Small intestine (tissue), 7 donors: ENCODE measurements around the gene ZC4H2. TPM values are rescaled to one million over a fixed set of nuclear protein-coding genes. Genes with fewer than 3 reads are reported as not detected.

Source experiments
- DNase-seq, 2 donors: peaks; one replicate each; pipeline versions ENCODE4 v3.0.0 to v3.0.0-alpha.2; 2013
- FAIRE-seq: peaks from 2 replicates; lab custom pipeline; 2012; peaks lifted over from hg19 to GRCh38; lab: Jason Lieb, UNC
- H3K27ac ChIP-seq, 3 donors: one replicate each; pipeline ENCODE4 v1.5.1; 2013; ENCODE audit warnings: low read length in 2 of 3, mild to moderate bottlenecking in 2 of 3, control low read depth in 1 of 3, inconsistent platforms in 1 of 3, low read depth in 1 of 3, moderate library complexity in 1 of 3
- H3K27me3 ChIP-seq, 3 donors: one replicate each; pipeline ENCODE4 v1.6.1; 2013; ENCODE audit warnings: low read length in 3 of 3, inconsistent platforms in 1 of 3; ENCODE audit not compliant: control insufficient read depth in 3 of 3, insufficient read depth in 3 of 3
- H3K36me3 ChIP-seq, 3 donors: one replicate each; pipeline ENCODE4 v1.6.1; 2013; ENCODE audit warnings: low read length in 3 of 3, inconsistent platforms in 1 of 3, low read depth in 1 of 3, mild to moderate bottlenecking in 1 of 3, moderate library complexity in 1 of 3; ENCODE audit not compliant: control insufficient read depth in 3 of 3, insufficient read depth in 2 of 3
- H3K4me1 ChIP-seq, 3 donors: one replicate each; pipeline ENCODE4 v1.6.1; 2013; ENCODE audit warnings: low read length in 2 of 3, inconsistent platforms in 1 of 3, low read depth in 1 of 3, mild to moderate bottlenecking in 1 of 3, moderate library complexity in 1 of 3; ENCODE audit not compliant: control insufficient read depth in 3 of 3, insufficient read depth in 2 of 3
- H3K4me3 ChIP-seq, 3 donors: one replicate each; pipeline ENCODE4 v1.5.1; 2013; ENCODE audit warnings: low read length in 3 of 3, control low read depth in 1 of 3, inconsistent platforms in 1 of 3, low read depth in 1 of 3, mild to moderate bottlenecking in 1 of 3, moderate library complexity in 1 of 3
- H3K9me3 ChIP-seq, 2 donors: one replicate each; pipeline ENCODE4 v1.6.1; 2013; ENCODE audit warnings: low read depth in 1 of 2, low read length in 1 of 2; ENCODE audit not compliant: control insufficient read depth in 2 of 2, insufficient read depth in 1 of 2
- polyA plus RNA-seq, 4 donors: library from polyadenylated mRNA; stranded (reverse) in 3 of 4; unstranded in 1 of 4; fragments of 200-250 nt in 3 of 4; fragments of 120-200 nt in 1 of 4; gene quantifications; one replicate each; pipeline versions ENCODE4 v1.2.1 to v1.2.3, GENCODE V29; 2013
- donor health status: healthy with polysubstance abuse.
- donor health status: control.
- donor health status: control.
- donor health status: Bipolar disorder and iron deficiency.
- donor health status: healthy.

ZC4H2 gene
- polyA plus RNA-seq, 4 donors = 6.5 to 11.6 (median 8.0) TPM

GRCh38 chrX:64867217-64867616 lies 109.0 kb downstream of the ZC4H2 start:
- no peaks in the 10 kb centered on the region for H3K27me3 ChIP-seq
- DNase-seq (no peak), FAIRE-seq (no peak)
- no peak overlapping the region for H3K4me3 ChIP-seq
- H3K27ac ChIP-seq = no peak overlapping the region
- H3K36me3 ChIP-seq = no peaks in the 10 kb centered on the region
- H3K9me3 ChIP-seq = no peaks in the 10 kb centered on the region
- no peaks in the 10 kb centered on the region for H3K4me1 ChIP-seq

Other genes with a start within 250 kb of the ZC4H2 start
- gene ZC3H12B, start 58.4 kb upstream of the ZC4H2 start, polyA plus RNA-seq = 1 to 10 TPM in 1 of 4 donors, under 1 TPM in 2, not detected in 1; 0.27 to 3.7 (median 0.45) TPM